GM21423 (cell line): ENCODE measurements around the gene ATP9A.

Experiments used
- ATAC-seq: cut with Tn5 transposase; IDR thresholded peaks from one replicate; pipeline ENCODE4 v1.9.1; 2021; ENCODE audit warnings: mild to moderate bottlenecking, moderate library complexity; ENCODE audit not compliant: unreplicated experiment

Gene ATP9A

DNA sequence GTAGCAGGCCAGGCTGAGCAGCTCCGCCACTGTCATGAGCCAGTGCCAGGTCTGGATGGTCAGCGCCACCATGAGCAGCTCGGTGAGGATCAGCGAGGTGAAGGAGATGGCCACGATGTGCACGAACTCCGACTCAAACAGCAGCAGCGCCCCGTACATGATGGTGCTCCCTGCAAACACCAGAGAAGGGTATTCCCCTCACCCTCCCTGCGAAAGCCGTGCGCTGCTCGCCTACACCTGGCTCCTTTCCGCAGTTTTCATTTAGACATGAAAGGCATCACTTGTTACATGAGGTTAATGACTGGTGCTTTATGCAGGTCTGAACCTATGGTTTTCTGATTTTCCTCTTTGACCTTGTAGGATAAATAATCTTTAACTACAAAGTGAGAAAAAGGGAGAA lies 163.3 kb downstream of the ATP9A start:
- no peak for ATAC-seq

DNA sequence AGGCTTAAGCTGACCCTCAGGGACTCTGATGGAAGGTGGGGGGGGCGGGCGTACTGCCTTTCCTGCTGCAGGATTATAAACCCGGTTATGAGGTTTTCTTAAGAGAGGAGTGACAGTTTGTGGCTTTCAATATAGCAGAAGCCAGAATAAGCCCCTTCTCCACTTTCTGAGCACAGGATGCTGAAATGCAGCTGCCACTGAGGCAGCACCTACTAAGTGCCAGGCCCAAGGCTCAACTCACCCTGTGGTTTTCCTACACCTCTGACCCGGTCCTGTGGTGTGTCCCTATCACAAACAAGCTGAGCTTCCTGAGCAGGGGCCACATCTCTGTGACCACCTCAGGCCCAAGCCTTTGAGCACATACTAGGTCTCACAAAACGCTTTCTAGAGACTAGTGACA lies 166.1 kb downstream of the ATP9A start:
- ATAC-seq = no peak

DNA sequence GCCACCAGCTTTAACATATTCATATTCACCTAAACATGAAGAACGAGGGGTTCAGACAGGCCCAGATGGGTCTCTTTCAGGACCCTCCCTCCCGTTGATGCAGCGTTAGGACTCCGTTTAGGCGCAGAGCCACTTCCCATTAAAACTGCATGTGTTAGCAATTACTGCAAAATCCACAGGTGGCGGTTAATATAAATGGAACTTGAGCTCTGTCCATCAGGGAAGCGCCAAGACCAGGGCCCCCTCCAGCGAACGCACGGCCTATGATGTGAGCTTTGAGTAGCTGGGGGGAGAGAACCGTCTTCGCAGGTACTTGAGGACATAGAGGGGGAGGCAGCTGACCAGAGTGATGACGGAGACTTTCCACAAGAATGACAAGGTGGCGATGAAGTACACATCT lies 167.2 kb downstream of the ATP9A start:
- no peak for ATAC-seq

GRCh38 chr20:51600016-51600420 lies 168.2 kb downstream of the ATP9A start:
- ATAC-seq = no peak

DNA sequence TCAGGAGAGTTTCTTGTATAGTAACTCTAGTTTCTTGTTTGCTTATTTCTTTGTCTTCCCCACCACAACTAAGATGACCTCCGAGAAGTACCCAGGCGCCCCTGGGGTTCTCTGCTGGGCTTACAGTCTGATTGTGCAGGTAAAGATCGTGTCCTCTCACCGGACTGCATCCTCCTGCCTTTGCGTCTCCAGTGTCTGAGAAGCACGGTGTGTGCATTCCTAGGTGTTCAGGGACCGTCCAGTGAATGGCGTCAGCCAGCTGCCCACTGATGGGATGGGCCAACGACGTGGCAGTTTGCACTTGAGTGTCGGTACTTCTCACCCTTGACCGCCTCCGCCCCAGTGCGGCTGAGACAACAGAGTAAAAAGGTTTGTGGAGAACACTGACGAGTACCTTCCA lies 169.6 kb downstream of the ATP9A start:
- ATAC-seq = no peak

DNA sequence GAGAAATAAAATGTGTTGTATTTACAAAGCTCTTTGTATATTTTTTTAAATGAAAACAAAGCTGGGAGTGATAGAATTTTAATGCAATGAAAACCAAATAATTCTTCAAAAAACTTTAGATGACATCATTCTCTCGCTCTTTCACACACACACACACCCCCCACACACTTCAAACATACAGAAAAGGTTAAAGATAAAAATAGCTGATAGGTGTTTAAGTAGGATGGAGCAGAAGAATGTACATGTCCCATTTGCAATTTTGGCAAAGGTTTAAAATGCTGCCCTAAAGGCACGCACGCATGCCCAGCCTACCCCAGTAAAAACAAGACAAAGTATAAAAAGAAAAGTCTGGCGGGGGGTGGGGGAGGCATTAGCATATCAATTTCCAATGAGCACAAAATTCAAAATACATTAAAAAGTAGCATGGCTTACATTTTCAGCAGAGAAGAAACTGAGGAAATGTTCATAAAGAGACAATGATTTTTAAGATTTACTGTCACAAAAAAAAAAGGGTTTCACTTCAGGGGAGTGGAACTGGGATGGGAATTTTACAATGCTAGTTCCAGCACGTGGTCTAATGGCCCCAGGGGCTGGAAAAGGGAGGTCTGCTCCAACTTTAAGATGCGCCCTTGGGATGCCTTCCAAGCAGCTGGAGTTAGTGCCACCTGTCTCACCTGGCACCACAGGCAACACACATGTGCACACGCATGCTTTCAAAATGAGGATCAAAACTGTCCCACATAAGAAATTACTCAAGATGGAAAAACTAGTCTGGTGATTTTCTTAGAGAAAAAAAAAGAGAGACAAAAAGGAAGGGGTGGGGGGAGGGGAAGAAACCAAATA lies 170.6 kb downstream of the ATP9A start:
- no peak for ATAC-seq

DNA sequence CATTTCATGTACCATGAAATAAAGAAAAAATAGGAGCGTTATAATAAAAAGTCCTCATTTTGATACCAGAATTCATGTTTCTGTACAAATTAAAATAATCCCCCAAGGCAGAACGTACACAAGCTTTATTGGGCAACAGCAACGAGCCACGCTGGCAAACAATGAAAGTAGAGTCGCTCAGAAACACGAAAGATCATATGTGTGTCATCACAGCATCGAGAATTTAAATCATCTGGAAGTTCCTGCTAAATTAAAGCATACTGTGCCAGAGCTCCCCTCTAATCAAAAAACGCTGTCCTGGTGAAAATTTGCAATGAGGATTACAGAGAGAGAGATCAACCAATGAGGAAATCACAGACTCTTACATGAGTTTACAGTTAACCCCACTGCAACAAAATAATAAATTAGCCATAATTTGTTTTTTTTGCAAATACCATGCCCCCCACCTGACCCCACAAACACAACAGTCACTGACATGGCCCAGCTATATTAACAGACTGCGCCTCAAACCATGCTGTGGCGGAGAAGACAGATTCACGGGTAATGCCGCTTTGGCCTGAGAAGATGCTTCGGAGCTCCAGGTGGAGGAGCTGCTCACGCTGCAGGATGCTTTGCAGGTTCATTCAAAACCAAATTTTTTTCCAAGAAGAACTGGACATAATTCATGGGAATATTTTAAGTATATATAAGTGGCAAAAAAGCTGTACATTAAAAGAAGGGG lies 171.4 kb downstream of the ATP9A start:
- ATAC-seq = no peak

GRCh38 chr20:51595744-51596143 lies 172.4 kb downstream of the ATP9A start:
- ATAC-seq = no peak

- peak; percentile 89 for ATAC-seq
These were observed 173.1 kb downstream of the ATP9A start for GRCh38 chr20:51595058-51595532.

DNA sequence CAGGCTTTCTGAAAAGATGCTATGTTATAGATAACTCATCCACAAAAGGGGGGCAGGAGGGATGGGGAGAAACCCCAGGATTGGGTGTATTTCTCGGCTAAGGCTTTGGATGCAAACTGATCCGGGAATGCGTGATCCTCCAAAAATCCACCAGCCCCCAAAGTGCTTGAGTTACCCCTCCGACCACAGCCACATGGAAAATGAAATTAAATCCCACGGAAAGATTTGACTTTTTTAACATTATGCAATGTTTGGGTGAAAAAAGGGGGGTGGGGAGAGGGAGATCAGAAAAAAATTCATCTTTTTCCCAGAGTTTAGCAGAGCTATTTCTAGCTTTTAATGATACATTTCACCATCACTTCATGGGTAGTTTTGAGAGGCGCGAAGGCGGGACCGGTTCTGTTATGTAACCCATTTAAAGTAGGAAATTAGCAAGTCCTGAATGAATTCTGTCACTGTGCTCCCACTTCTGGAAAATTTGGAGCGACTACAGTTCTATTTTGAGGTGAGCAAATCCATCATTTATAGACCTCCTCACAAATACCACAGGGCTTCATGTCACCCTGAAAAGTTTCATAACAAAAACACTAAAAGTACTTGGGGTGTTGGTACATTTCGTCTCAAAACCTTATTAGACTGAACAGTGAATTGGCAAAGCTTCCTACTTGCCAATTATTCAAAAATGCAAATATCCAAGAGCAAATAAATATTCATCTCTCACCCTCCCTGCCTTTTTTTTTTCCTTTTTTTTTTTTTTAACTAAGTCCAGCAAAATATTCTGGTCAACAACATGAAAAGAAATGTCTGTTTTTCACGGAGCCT lies 173.7 kb downstream of the ATP9A start:
- no peak for ATAC-seq

DNA sequence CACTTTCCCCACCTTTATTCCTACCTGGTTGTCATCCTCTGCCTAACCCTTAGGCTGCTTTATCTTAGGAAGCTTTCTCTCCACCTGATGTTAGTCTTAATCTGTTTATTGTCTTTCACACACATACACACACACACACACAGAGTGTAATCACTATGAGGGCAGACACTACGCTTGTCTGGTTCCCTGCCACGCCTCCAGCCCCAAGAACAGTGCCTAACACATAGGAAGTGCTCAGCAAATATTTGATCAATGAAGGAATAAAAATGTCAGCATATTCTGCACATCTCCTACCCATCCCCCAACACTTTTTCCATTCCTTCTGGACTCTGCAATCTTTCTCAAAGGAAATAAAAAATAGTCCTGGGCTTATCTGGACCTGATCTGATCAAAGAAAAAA lies 174.6 kb downstream of the ATP9A start:
- no peak for ATAC-seq

GRCh38 chr20:51592564-51592963 lies 175.6 kb downstream of the ATP9A start:
- ATAC-seq = no peak

GRCh38 chr20:51591871-51592270 lies 176.3 kb downstream of the ATP9A start:
- no peak for ATAC-seq

GRCh38 chr20:51588762-51589161 lies 179.4 kb downstream of the ATP9A start:
- ATAC-seq = no peak

DNA sequence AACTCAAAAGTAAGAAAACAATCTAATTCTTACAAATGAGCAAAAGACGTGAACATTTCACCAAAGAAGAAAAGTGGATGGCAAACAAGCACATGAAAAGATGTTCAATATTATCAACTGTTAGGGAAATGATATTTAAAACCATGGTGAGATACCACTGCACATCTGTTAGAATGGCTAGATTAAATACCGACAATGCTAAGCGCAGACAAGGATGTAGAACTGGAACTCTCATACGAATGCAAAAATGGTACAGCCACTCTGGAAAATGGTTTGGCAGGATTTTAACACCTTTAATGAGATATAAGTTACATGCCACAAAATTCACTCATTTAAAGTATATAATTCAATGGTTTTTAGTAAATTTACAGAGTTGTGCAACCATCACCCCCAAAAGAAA lies 181.0 kb downstream of the ATP9A start:
- ATAC-seq = no peak

- ATAC-seq = no peak
These were observed 182.2 kb downstream of the ATP9A start for GRCh38 chr20:51586005-51586440.

GRCh38 chr20:51585148-51585547 lies 183.0 kb downstream of the ATP9A start:
- no peak for ATAC-seq

DNA sequence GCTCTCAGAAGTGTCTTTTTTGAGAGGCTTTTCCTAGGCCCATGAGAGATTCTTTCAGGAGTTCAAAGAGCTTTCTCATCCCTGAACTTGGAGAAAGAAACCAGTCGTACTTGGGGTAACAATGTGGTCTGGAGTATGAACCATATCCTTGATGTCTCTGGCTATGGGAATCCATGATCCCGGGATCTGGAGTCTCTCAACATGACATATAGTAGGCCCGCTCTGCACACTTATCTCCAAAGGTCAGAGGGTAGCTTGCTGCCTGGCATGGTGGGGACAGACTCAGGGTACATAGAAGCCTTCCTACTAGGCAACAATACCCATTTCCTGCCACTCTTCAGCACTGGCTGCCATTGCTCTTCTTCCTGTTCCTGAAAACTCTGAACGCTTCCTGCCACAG lies 183.5 kb downstream of the ATP9A start:
- ATAC-seq = no peak

GRCh38 chr20:51584116-51584515 lies 184.1 kb downstream of the ATP9A start:
- no peak for ATAC-seq

- ATAC-seq = no peak
These were observed 184.7 kb downstream of the ATP9A start for GRCh38 chr20:51583499-51583898.

DNA sequence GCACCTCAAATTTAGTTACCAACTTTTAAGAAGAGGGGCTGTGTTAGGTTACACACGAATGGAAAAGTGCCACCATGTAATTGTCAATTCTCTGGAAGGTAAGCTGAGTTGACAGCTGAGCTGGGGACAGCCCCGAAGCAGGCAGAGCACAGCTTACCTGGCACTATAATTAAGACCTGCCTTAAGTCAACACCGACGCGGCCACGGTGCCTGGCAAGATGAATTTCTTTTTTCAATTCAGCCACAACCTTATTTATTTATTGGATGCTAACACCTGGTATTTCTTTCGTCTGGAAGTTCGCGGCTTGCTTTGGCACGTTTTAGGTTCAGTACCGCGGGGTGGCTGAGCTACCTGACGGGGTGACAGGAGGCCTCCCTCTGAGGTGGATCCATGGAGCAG lies 185.1 kb downstream of the ATP9A start:
- no peak for ATAC-seq
